ENCODE results near the gene TBX10. TPM values are rescaled to one million over a fixed set of nuclear protein-coding genes. Genes with fewer than 3 reads are reported as not detected.

Gene TBX10
- polyA plus RNA-seq, 1 donor (not counting 4 experiments of a cell fraction or from before 2014, with no cell fraction given), result not detected

GRCh38 chr11:67631853-67632174 lies 7.7 kb downstream of the TBX10 start:
- Histone ChIP-seq H4K20me1 (ENCODE audit: control insufficient read depth, extremely low read depth, insufficient read depth, low read length) (no peaks in the 10 kb centered on the region), H2AFZ (ENCODE audit: control insufficient read depth, low read length) (no peak overlapping the region), H3K27ac (ENCODE audit: control insufficient read depth, insufficient read depth, low read length) (no peak overlapping the region), H3K4me1 (ENCODE audit: control insufficient read depth, extremely low read depth, insufficient read depth, low read length) (peaks cover 9% of the 10 kb centered on the region), H3K9me1 (ENCODE audit: control insufficient read depth, extremely low read depth, insufficient read depth, low read length) (no peaks in the 10 kb centered on the region), H3K79me2 (ENCODE audit: control insufficient read depth, insufficient read depth, low read length) (no peaks in the 10 kb centered on the region), H3K27me3 (ENCODE audit: control insufficient read depth, extremely low read depth, insufficient read depth, low read length) (no peaks in the 10 kb centered on the region), H3K9ac (ENCODE audit: control insufficient read depth, extremely low read depth, insufficient read depth, low read length) (no peak overlapping the region), H3K4me3 (ENCODE audit: control insufficient read depth in 2 of 3, extremely low read depth in 1 of 3, insufficient read depth in 2 of 3, low read depth in 1 of 3, low read length in 3 of 3) (no peak overlapping the region), H3K36me3 (ENCODE audit: control insufficient read depth in 2 of 2, extremely low read depth in 1 of 2, insufficient read depth in 2 of 2, low read length in 2 of 2) (no peaks in the 10 kb centered on the region), H3K4me2 (ENCODE audit: control insufficient read depth, extremely low read depth, insufficient read depth, low read depth, low read length) (no peak overlapping the region), H3K9me3 (ENCODE audit: control insufficient read depth, low read depth, low read length) (no peaks in the 10 kb centered on the region)
- no peak for TF ChIP-seq CTCF (optimal IDR thresholded peaks at IDR 0.05 in 1 of 3, IDR thresholded peaks at IDR 0.05 in 1 of 3, conservative IDR thresholded peaks at IDR 0.05 in 1 of 3; ENCODE audit: extremely low read depth in 1 of 3, insufficient read depth in 2 of 3, low read length in 3 of 3)
- no peak for TF ChIP-seq EZH2 (IDR thresholded peaks at IDR 0.05; ENCODE audit: low read length)
- DNase-seq (ENCODE audit: low read depth, low spot score) (no peak), FAIRE-seq (no peak)
- dilution Hi-C loops (cut with MboI; ENCODE audit: extremely low pct_ligation_motif_present, low sequenced_read_pairs), result no loop called here

- no peak for FAIRE-seq
- Histone ChIP-seq H3K36me3 (ENCODE audit: control insufficient read depth in 2 of 2, extremely low read depth in 1 of 2, insufficient read depth in 2 of 2, low read length in 2 of 2) (no peaks in the 10 kb centered on the region), H3K4me1 (ENCODE audit: control insufficient read depth, extremely low read depth, insufficient read depth, low read length) (peaks cover 6% of the 10 kb centered on the region), H3K27ac (ENCODE audit: control insufficient read depth, insufficient read depth, low read length) (no peak overlapping the region), H3K9me3 (ENCODE audit: control insufficient read depth, low read depth, low read length) (no peaks in the 10 kb centered on the region), H3K9ac (ENCODE audit: control insufficient read depth, extremely low read depth, insufficient read depth, low read length) (no peak overlapping the region), H3K4me2 (ENCODE audit: control insufficient read depth, extremely low read depth, insufficient read depth, low read depth, low read length) (no peak overlapping the region), H3K27me3 (ENCODE audit: control insufficient read depth, extremely low read depth, insufficient read depth, low read length) (no peaks in the 10 kb centered on the region), H4K20me1 (ENCODE audit: control insufficient read depth, extremely low read depth, insufficient read depth, low read length) (no peaks in the 10 kb centered on the region), H3K4me3 (ENCODE audit: control insufficient read depth in 2 of 3, extremely low read depth in 1 of 3, insufficient read depth in 2 of 3, low read depth in 1 of 3, low read length in 3 of 3) (no peak overlapping the region), H3K79me2 (ENCODE audit: control insufficient read depth, insufficient read depth, low read length) (no peaks in the 10 kb centered on the region), H3K9me1 (ENCODE audit: control insufficient read depth, extremely low read depth, insufficient read depth, low read length) (no peaks in the 10 kb centered on the region), H2AFZ (ENCODE audit: control insufficient read depth, low read length) (no peak overlapping the region)
- dilution Hi-C loops (cut with MboI; ENCODE audit: extremely low pct_ligation_motif_present, low sequenced_read_pairs), result no loop called here
- no peak for DNase-seq (ENCODE audit: low read depth, low spot score)
- no peak for TF ChIP-seq CTCF (optimal IDR thresholded peaks at IDR 0.05 in 1 of 3, IDR thresholded peaks at IDR 0.05 in 1 of 3, conservative IDR thresholded peaks at IDR 0.05 in 1 of 3; ENCODE audit: extremely low read depth in 1 of 3, insufficient read depth in 2 of 3, low read length in 3 of 3)
- no peak for TF ChIP-seq EZH2 (IDR thresholded peaks at IDR 0.05; ENCODE audit: low read length)
Measured at GRCh38 chr11:67631411-67631810, 8.2 kb downstream of the TBX10 start.

All from keratinocyte (primary cell).